PC-3 (cell line): Measurements from ENCODE around the gene ECPAS. TPM values are rescaled to one million over a fixed set of nuclear protein-coding genes. Genes with fewer than 3 reads are reported as not detected.
A peak's percentile ranks its signal among the peaks of the same experiment; 100 is the strongest.

Experiments
- ATAC-seq: fragments of 200-7000 bp; cut with Tn5 transposase; 2 replicates; pipeline ENCODE4 v1.9.1; 2020; ENCODE audit warnings: mild to moderate bottlenecking, moderate library complexity
- Bru-seq: library from RNA; stranded (reverse); fragments of 400-500 nt; gene quantifications from one replicate; lab custom pipeline; 2021; lab: Mats Ljungman, UMichigan
- BruChase-seq, 2 experiments: library from RNA; stranded (reverse); fragments of 400-500 nt; gene quantifications; one replicate each; lab custom pipeline; 2021; lab: Mats Ljungman, UMichigan
- BruUV-seq: library from RNA; stranded (reverse); fragments of 400-500 nt; replicated peaks from 2 replicates; lab custom pipeline; 2021; lab: Mats Ljungman, UMichigan
- CTCF ChIA-PET: fragments of 300-600 bp; sonication (Branson Sonifier 250); formaldehyde crosslinking; loops from one replicate; lab custom pipeline; 2022; ENCODE audit warnings: antibody characterized with exemption; lab: Charles Lee
- POLR2A ChIA-PET: fragments of 300-600 bp; sonication (Branson Sonifier 250); formaldehyde crosslinking; loops from one replicate; lab custom pipeline; 2022; ENCODE audit warnings: antibody characterized with exemption; ENCODE audit not compliant: unreplicated experiment; lab: Charles Lee
- DNase-seq: peaks from one replicate; pipeline ENCODE4 v3.0.0-alpha.2; 2015
- H2AFZ ChIP-seq: fragments of 300-600 bp; sonication (generic); 2 replicates; pipeline ENCODE4 v1.6.0; 2016; ENCODE audit warnings: antibody characterized with exemption, low read length
- H3F3A ChIP-seq: fragments of 300-600 bp; sonication (generic); one replicate; pipeline ENCODE4 v1.6.0; 2017; ENCODE audit warnings: antibody characterized with exemption, low read length, control low read depth, mild to moderate bottlenecking; ENCODE audit not compliant: unreplicated experiment
- H3K27ac ChIP-seq: fragments of 300-600 bp; sonication (generic); 2 replicates; pipeline ENCODE4 v1.5.1; 2016; ENCODE audit warnings: mild to moderate bottlenecking, low read length
- H3K27me3 ChIP-seq: fragments of 300-600 bp; sonication (generic); 2 replicates; pipeline ENCODE4 v1.6.1; 2016; ENCODE audit warnings: low read length, mixed read lengths
- H3K36me3 ChIP-seq: fragments of 300-600 bp; sonication (generic); 2 replicates; pipeline ENCODE4 v1.6.1; 2016; ENCODE audit warnings: low read depth, mixed run types, low read length, mixed read lengths
- H3K4me1 ChIP-seq: fragments of 300-600 bp; sonication (generic); 2 replicates; pipeline ENCODE4 v1.5.1; 2016; ENCODE audit warnings: low read length; ENCODE audit not compliant: insufficient read depth
- H3K4me2 ChIP-seq: fragments of 300-600 bp; sonication (generic); 2 replicates; pipeline ENCODE4 v1.6.0; 2016; ENCODE audit warnings: low read length
- H3K4me3 ChIP-seq: fragments of 300-600 bp; sonication (generic); 2 replicates; pipeline ENCODE4 v1.5.1; 2016; ENCODE audit warnings: mild to moderate bottlenecking, low read length, mixed read lengths
- H3K79me2 ChIP-seq: fragments of 300-600 bp; sonication (generic); 2 replicates; pipeline ENCODE4 v1.6.1; 2017; ENCODE audit warnings: low read length, mixed read lengths
- H3K9ac ChIP-seq: fragments of 300-600 bp; sonication (generic); 2 replicates; pipeline ENCODE4 v1.6.0; 2016; ENCODE audit warnings: mild to moderate bottlenecking, low read length
- H3K9me2 ChIP-seq: fragments of 300-600 bp; sonication (generic); replicated peaks from 2 replicates; pipeline ENCODE4 v1.6.1; 2016; ENCODE audit warnings: mixed run types, low read length, mixed read lengths
- H3K9me3 ChIP-seq: fragments of 300-600 bp; sonication (generic); 2 replicates; pipeline ENCODE4 v1.6.1; 2016; ENCODE audit warnings: low read length, mixed read lengths
- H4K20me1 ChIP-seq: fragments of 300-600 bp; sonication (generic); 2 replicates; pipeline ENCODE4 v1.6.1; 2016; ENCODE audit warnings: low read length, mixed read lengths
- CTCF ChIP-seq: fragments of 300-600 bp; sonication (generic); conservative IDR thresholded peaks from 2 replicates; pipeline ENCODE4 v1.5.1; 2017; ENCODE audit warnings: antibody characterized with exemption, low read depth, mild to moderate bottlenecking, low read length
- EZH2 ChIP-seq: fragments of 300-600 bp; sonication (generic); IDR thresholded peaks from one replicate; pipeline ENCODE4 v1.6.1; 2017; ENCODE audit warnings: antibody characterized with exemption, mild to moderate bottlenecking, low read length; ENCODE audit not compliant: unreplicated experiment
- EZH2phosphoT487 ChIP-seq: fragments of 300-600 bp; sonication (generic); IDR thresholded peaks from 2 replicates; pipeline ENCODE4 v1.6.1; 2018; ENCODE audit warnings: mild to moderate bottlenecking, antibody characterized with exemption, low read length, borderline replicate concordance
- intact Hi-C: fragments of 100-400 bp; cut with micrococcal nuclease; formaldehyde crosslinking; loops from 2 replicates; pipeline ENCODE4 v1.9.0; 2023
- long read RNA-seq: library from polyadenylated mRNA; unstranded; transcript quantifications from one replicate; pipeline ENCODE4 v2.0.0, GENCODE V29; 2021; ENCODE audit not compliant: unreplicated experiment
- total RNA-seq: library from RNA; depleted of rRNA; stranded (reverse); fragments of >200 nt; gene quantifications from 2 replicates; pipeline ENCODE4 v1.2.3, GENCODE V29; 2014; rRNA removed

The ECPAS gene
- 69.0 and 87.3 TPM in 2 replicates for total RNA-seq
- Bru-seq, nascent RNA: percentile 89 among the genes with signal in this experiment
- BruChase-seq, experiment 1, labeled RNA remaining after a 6-hour chase: percentile 82 among the genes with signal in this experiment
- percentile 86 among the genes with signal in this experiment for BruChase-seq, experiment 2, labeled RNA remaining after a 2-hour chase
- long read RNA-seq, full-length matches to known transcripts: 9 of 73 reads
- long read RNA-seq, partial matches to known transcripts: 42 of 73 reads
- long read RNA-seq, other reads (novel, unspliced or antisense): 22 of 73 reads

- peaks cover 10% of the 10 kb centered on the region for H3K4me1 ChIP-seq
- DNase-seq (peak; percentile 77), ATAC-seq (peak; percentile 65)
- intact Hi-C loops: loop anchor here (2.0 to 5.0 kb wide), 2 partner anchors 41 to 42 kb away; partner anchors contain the start of gene ZNF483
- H3K36me3 ChIP-seq: no peaks in the 10 kb centered on the region
- peak within 1 kb of the TSS; percentile 97 for H2AFZ ChIP-seq
- BruUV-seq: no TSS peak
- peak within 1 kb of the TSS; percentile 97 for H3K4me3 ChIP-seq
- H3K9me2 ChIP-seq: no peaks in the 10 kb centered on the region
- CTCF ChIA-PET: no interaction called here
- no peaks in the 10 kb centered on the region for H3K9me3 ChIP-seq
- H3K9ac ChIP-seq: peak within 1 kb of the TSS; percentile 86
- peaks cover 52% of the 10 kb centered on the region for H3K79me2 ChIP-seq
- H4K20me1 ChIP-seq: peaks cover 12% of the 10 kb centered on the region
- H3K4me2 ChIP-seq: peak within 1 kb of the TSS; percentile 97
- POLR2A ChIA-PET: no interaction called here
- no peaks in the 10 kb centered on the region for H3K27me3 ChIP-seq
- TF ChIP-seq CTCF (no peak), EZH2phosphoT487 (no peak), EZH2 (no peak)
- H3K27ac ChIP-seq: peak within 1 kb of the TSS; percentile 56
- H3F3A ChIP-seq: no peaks in the 10 kb centered on the region
Observed at GRCh38 chr9:111483858-111484571, at the start of gene ECPAS. ECPAS (minus strand) TSS chr9:111484383; CDS start chr9:111472918, 11,465 bp downstream.

- Histone ChIP-seq H3K4me1 (no peaks in the 10 kb centered on the region), H2AFZ (no peak overlapping the region), H3F3A (no peaks in the 10 kb centered on the region), H3K4me3 (no peak overlapping the region), H3K27me3 (no peaks in the 10 kb centered on the region), H3K27ac (no peak overlapping the region), H3K9me2 (no peaks in the 10 kb centered on the region), H3K9me3 (peaks cover under 1% of the 10 kb centered on the region; the same call in 1 of the 2 replicates), H4K20me1 (no peaks in the 10 kb centered on the region), H3K4me2 (no peak overlapping the region), H3K79me2 (no peaks in the 10 kb centered on the region), H3K9ac (no peak overlapping the region), H3K36me3 (peaks cover 50% of the 10 kb centered on the region)
- BruUV-seq: no TSS peak
- ChIA-PET CTCF (no interaction called here), POLR2A (no interaction called here)
- TF ChIP-seq EZH2 (no peak), CTCF (no peak), EZH2phosphoT487 (no peak)
- ATAC-seq: no peak
- intact Hi-C loops: no loop called here
- no peak for DNase-seq
Observed at GRCh38 chr9:111533099-111533790, 49.1 kb upstream of the ECPAS start.
